HG02840 (cell line): ENCODE results near the gene RSBN1L.
"Not testable (repeated sequence)": the region's sequence is repeated elsewhere in the genome, so short reads cannot be mapped to it uniquely, and the experiment has no call there.

Experiments used
- ATAC-seq: cut with Tn5 transposase; IDR thresholded peaks from one replicate; pipeline ENCODE4 v1.9.1; 2021; ENCODE audit warnings: mild to moderate bottlenecking, moderate library complexity, moderate number of reproducible peaks; ENCODE audit not compliant: unreplicated experiment, low FRiP score

The RSBN1L gene

GRCh38 chr7:77765481-77765880 lies 69.2 kb downstream of the RSBN1L start:
- no peak for ATAC-seq

- ATAC-seq: no peak
Observed at GRCh38 chr7:77765906-77766800, 69.9 kb downstream of the RSBN1L start.

GRCh38 chr7:77766801-77767605 lies 70.7 kb downstream of the RSBN1L start:
- ATAC-seq: no peak

GRCh38 chr7:77770316-77770715 lies 74.1 kb downstream of the RSBN1L start:
- no peak for ATAC-seq

GRCh38 chr7:77771901-77772300 lies 75.6 kb downstream of the RSBN1L start:
- ATAC-seq: no peak

- ATAC-seq: no peak
Observed at GRCh38 chr7:77778535-77778934, 82.3 kb downstream of the RSBN1L start.

GRCh38 chr7:77782383-77782782 lies 86.1 kb downstream of the RSBN1L start:
- no peak for ATAC-seq

- ATAC-seq: no peak
Observed at GRCh38 chr7:77783111-77783510, 86.9 kb downstream of the RSBN1L start.

GRCh38 chr7:77783545-77783944 lies 87.3 kb downstream of the RSBN1L start:
- ATAC-seq: no peak

- not testable (repeated sequence) for ATAC-seq
Observed at GRCh38 chr7:77784426-77784825, 88.2 kb downstream of the RSBN1L start.

GRCh38 chr7:77786018-77786417 lies 89.8 kb downstream of the RSBN1L start:
- ATAC-seq: no peak

- ATAC-seq: no peak
Observed at GRCh38 chr7:77786741-77787140, 90.5 kb downstream of the RSBN1L start.

- peak; percentile 55 for ATAC-seq
Observed at GRCh38 chr7:77788327-77788902, 92.2 kb downstream of the RSBN1L start.

GRCh38 chr7:77791336-77791735 lies 95.1 kb downstream of the RSBN1L start:
- no peak for ATAC-seq

- no peak for ATAC-seq
Observed at GRCh38 chr7:77791956-77792355, 95.7 kb downstream of the RSBN1L start.

- no peak for ATAC-seq
Observed at GRCh38 chr7:77794000-77794399, 97.7 kb downstream of the RSBN1L start.

GRCh38 chr7:77796109-77796508 lies 99.8 kb downstream of the RSBN1L start:
- no peak for ATAC-seq

- ATAC-seq: no peak
Observed at GRCh38 chr7:77796960-77797359, 100.7 kb downstream of the RSBN1L start.

- ATAC-seq: peak; percentile 32
Observed at GRCh38 chr7:77797734-77798393, 101.6 kb downstream of the RSBN1L start.

- peak; percentile 95 for ATAC-seq
Observed at GRCh38 chr7:77798394-77799077, 102.3 kb downstream of the RSBN1L start, which contains the start of the genes PHTF2 and TMEM60. PHTF2 (plus strand) TSS chr7:77798773. TMEM60 (minus strand) TSS chr7:77798434; CDS start chr7:77794373, 4,061 bp downstream.
